Transverse colon (tissue), 4 donors: ENCODE data around the gene RNF19B.

Source experiments
- CTCF ChIP-seq, 5 experiments: fragments of 200-600 bp in 3 of 5; fragments of 450-650 bp in 2 of 5; sonication (generic) in 3 of 5; IDR thresholded peaks; 1 replicate in 2 of 5; 2 replicates in 3 of 5; pipeline ENCODE4 v1.5.1; 2016 to 2017; ENCODE audit warnings: antibody characterized with exemption in 5 of 5, inconsistent platforms in 3 of 5, mild to moderate bottlenecking in 2 of 5, moderate library complexity in 1 of 5
- EP300 ChIP-seq: sonication (generic); formaldehyde crosslinking; IDR thresholded peaks from one replicate; pipeline ENCODE4 v1.6.1; 2017; ENCODE audit warnings: antibody characterized with exemption, low read depth
- POLR2A ChIP-seq: fragments of 450-650 bp; IDR thresholded peaks from one replicate; pipeline ENCODE4 v1.6.1; 2016; ENCODE audit warnings: antibody characterized with exemption, mild to moderate bottlenecking, moderate library complexity
- POLR2AphosphoS5 ChIP-seq, 3 donors: sonication (generic); formaldehyde crosslinking; IDR thresholded peaks; one replicate each; pipeline ENCODE4 v1.6.1; 2016; ENCODE audit warnings: antibody characterized with exemption in 3 of 3

DNA sequence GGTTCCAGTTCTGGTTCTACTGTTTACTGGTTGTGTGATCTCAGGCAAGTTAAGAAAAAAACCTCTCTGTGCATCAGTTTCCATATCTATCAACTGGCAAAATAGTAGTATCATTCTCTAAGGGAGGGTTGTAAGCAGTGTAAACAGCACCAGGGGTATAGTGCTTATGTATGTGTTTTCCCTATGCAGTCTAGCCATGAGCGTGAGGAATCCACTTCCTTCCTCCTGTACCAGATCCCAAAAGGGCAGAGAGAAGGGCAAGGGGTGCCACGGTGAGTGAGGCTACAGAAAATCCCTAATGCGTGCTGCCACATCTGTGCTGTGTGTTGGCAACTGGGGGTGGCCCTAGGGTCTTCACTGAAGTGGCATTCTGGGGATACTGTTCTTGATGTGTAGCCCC is 18.4 kb upstream of the RNF19B start:
- TF ChIP-seq CTCF (IDR thresholded peaks at IDR 0.05) (no peak), EP300 (no peak), POLR2A (no peak), POLR2AphosphoS5 (IDR thresholded peaks at IDR 0.05) (no peak)
